ENCODE measurements around the gene MRPL20. TPM values are rescaled to one million over a fixed set of nuclear protein-coding genes. Genes with fewer than 3 reads are reported as not detected.
"Not testable (repeated sequence)": the region's sequence is repeated elsewhere in the genome, so short reads cannot be mapped to it uniquely, and the experiment has no call there.

Gene MRPL20
- total and polyA plus RNA-seq, 5 experiments from 2014 or later, result 162 to 233 (median 203) TPM

DNA sequence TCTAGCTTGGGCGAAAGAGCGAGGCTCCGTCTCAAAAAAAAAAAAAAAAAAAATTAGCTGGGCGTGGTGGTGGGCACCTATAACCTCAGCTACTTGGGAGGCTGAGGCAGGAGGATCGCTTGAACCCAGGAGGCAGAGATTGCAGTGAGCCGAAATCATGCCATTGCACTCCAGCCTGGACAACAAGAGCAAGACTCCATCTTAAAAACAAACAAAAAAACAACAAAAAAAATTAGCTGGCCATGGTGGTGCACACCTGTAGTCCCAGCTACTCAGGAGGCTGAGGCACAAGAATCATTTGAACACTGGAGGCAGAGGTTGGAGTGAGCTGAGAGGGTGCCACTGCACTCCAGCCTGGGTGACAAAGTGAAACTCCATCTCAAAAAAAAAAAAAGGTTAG is 21.9 kb upstream of the MRPL20 start:
- H3K9me3 Mint-ChIP-seq, H3K36me3 Mint-ChIP-seq, H3K4me1 Mint-ChIP-seq, DNase-seq, H3K27ac Mint-ChIP-seq, ATAC-seq: not testable (repeated sequence)
- Mint-ChIP-seq H3K27me3 (peaks cover 3 to 43% (median 6%) of the 10 kb centered on the region in 5 donors), H3K4me3 (peak overlapping the region in 1 of 10 donors; percentile 76)
- POLR2A ChIA-PET, result interaction anchor here (0.6 to 0.7 kb wide), 2 partner anchors 144 to 506 kb away, joined by 4 read pairs; no protein-coding TSS in a partner anchor

DNA sequence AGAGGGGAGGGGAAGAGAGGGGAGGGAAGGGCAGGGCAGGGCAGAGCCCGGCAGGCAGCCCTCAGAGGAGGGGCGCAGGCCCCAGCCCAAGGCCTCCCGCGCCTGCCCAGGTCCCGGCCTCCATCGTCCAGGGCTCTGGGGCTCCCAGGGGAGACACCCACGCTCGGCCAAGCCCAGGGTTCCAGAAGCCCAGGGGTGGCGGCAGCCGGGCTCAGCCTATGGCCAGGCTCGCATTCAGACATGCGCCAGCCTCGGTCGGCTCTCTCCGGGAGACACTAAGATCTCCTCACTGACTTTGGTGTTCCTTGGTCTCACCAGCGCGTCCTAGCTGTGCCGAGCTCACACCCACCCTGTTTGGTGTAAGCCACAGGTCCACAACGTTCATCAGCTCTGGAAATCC is 21.1 kb upstream of the MRPL20 start:
- DNase-seq, result peak in 1 of 10 donors; percentile 57
- Mint-ChIP-seq H3K36me3 (peaks cover 0 to 4% (median 0%) of the 10 kb centered on the region in 3 donors), H3K27ac (peak overlapping the region in 2 of 10 donors; percentile 47 to 82), H3K4me3 (peak overlapping the region; percentile 19 to 76 (median 61)), H3K9me3 (peaks cover 0 to 3% (median 0%) of the 10 kb centered on the region in 9 donors), H3K27me3 (peaks cover 4 to 46% (median 6%) of the 10 kb centered on the region in 5 donors), H3K4me1 (peaks cover 1 to 10% (median 5%) of the 10 kb centered on the region in 4 donors)
- no peak for ATAC-seq
- POLR2A ChIA-PET, result no interaction called here

DNA sequence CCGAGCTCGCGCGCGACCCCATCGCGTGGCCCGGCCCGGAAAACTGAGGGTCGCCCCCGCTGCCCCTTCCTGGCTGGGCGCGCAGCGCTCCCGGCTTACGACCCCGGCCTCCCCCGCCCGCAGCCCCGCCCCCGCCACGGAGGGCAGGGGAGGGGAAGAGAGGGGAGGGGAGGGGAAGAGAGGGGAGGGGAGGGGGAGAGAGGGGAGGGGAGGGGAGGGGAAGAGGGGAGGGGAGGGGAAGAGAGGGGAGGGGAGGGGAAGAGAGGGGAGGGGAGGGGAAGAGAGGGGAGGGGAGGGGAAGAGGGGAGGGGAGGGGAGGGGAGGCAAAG is 20.7 kb upstream of the MRPL20 start:
- Mint-ChIP-seq H3K27me3 (peaks cover 4 to 48% (median 8%) of the 10 kb centered on the region in 5 donors), H3K36me3 (peaks cover 0 to 4% (median 0%) of the 10 kb centered on the region in 3 donors), H3K4me1 (peaks cover 2 to 10% (median 7%) of the 10 kb centered on the region in 4 donors), H3K4me3 (no peak overlapping the region), H3K27ac (no peak overlapping the region), H3K9me3 (peaks cover 0 to 3% (median 0%) of the 10 kb centered on the region in 9 donors)
- ATAC-seq, result no peak
- no peak for DNase-seq
- POLR2A ChIA-PET, result interaction anchor here (0.5 kb wide), 1 partner anchor 240 kb away, joined by 3 read pairs; no protein-coding TSS in a partner anchor

DNA sequence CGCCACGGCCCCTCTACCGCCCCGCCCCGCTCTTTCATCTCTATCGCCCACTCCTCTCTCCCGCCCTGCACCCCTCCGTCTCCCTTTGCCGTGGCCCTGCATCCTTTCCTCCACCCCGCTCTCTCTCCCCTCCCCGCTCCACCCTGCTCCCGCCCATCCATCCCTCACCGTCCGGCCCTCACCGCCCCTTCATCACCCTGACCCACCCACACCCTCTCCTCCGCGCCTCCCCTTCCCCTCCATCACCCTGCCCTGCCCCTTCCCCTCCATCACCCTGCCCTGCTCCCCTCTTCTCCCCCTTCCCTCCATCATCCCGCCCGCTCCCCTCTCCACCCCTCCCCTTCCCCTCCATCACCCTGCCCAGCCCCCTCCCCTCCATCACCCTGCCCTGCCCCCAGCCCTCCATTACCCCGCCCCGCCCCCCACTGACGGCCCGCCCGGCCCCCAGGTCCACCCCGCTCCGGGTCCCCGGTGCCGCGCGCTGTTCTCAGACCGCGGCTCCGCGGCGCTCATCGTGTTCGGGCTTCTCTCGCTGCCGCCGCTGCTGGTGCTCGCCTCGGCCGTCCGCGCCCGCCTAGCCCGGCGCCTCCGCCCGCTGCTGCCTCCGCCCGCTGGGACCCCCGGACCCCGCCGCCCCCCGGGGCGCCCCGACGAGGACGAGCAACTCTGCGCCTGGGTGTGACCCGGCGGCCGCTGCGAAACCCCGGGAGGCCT is 20.2 kb upstream of the MRPL20 start:
- peak in 1 of 10 donors; percentile 68 for DNase-seq
- peaks cover 0 to 4% (median 0%) of the 10 kb centered on the region in 3 donors for H3K36me3 Mint-ChIP-seq
- peaks cover 4 to 49% (median 8%) of the 10 kb centered on the region in 5 donors for H3K27me3 Mint-ChIP-seq
- H3K9me3 Mint-ChIP-seq, result peaks cover 0 to 3% (median 0%) of the 10 kb centered on the region in 9 donors
- H3K4me1 Mint-ChIP-seq, result peaks cover 4 to 12% (median 8%) of the 10 kb centered on the region in 4 donors
- H3K27ac Mint-ChIP-seq, result no peak overlapping the region
- POLR2A ChIA-PET, result interaction anchor here (0.5 to 1.0 kb wide), 2 partner anchors 20 to 239 kb away, joined by 3 to 4 read pairs; no protein-coding TSS in a partner anchor
- H3K4me3 Mint-ChIP-seq, result peak overlapping the region in 2 of 10 donors; percentile 29 to 30
- peak; percentile 29 to 52 for ATAC-seq

DNA sequence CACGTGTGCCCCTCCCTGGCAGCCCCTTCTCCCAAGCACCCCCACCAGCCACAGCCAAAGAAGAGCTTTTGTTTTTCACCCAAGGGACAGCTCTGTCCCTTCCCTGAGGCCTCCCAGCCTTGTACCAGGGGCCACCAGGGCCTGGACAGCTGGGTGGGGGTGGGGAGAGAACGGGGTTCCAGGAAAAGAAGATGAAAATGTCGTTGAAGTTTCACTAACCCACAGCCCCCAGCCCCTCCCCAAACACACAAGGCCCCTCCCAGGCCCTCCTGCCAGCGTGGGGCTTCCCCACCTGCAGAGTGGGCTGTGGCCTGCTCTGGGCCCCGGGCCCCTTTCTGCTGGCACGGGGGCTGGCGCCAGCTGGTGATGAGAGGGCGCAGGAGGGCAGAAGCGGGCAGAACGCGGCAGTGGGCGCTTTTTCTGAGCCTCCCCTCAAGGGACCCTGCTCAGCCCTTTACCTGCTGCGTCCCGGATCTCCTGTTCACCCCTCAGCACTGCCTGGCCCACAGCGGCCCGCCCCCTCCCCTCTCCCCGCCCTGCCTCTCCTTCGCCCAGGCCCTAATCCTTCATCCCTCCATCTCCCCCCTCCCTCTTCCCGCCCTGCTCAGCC is 19.5 kb upstream of the MRPL20 start:
- H3K27me3 Mint-ChIP-seq, result peaks cover 4 to 49% (median 10%) of the 10 kb centered on the region in 5 donors
- peak overlapping the region in 4 of 10 donors; percentile 29 to 54 (median 38) for H3K4me3 Mint-ChIP-seq

DNA sequence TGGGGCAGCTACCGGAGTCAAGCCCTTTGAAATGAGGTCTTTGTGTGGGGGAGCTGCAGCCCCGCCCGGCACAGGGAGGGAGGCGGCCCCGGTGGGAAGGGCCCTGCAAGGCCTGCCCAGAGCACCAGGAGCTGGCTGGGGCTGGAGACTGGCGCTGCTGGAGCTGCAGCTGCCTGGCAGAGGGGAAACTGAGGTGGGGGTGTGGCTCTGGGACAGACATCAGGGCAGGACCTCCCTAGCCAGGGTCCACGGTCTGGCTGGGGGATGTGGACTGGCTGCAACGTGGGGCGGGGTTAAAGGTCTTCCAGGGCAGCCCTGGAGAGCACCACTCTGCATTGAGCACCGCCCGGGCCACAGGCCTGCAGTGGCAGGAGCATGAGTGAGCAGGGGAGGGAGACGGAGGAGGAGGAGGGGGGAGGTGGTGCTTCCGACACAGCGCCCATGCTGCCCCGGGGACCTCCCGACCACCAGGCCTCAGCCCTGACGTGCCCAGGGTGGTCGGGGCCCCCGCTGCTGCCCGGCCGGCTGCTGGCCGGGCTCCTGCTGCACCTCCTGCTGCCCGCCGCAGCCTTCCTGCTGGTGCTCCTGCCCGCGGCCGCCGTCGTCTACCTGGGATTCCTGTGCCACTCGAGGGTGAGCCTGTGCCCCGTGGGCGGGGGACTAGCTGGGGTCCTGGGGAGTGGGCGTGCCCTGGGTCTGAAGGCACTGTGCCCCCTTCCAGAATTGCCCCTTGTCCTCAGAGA is 18.8 kb upstream of the MRPL20 start:
- Mint-ChIP-seq H3K27me3 (peaks cover 4 to 51% (median 10%) of the 10 kb centered on the region in 5 donors), H3K4me3 (peak overlapping the region in 4 of 10 donors; percentile 29 to 54 (median 38)), H3K27ac (no peak overlapping the region), H3K36me3 (peaks cover 0 to 4% (median 0%) of the 10 kb centered on the region in 3 donors), H3K9me3 (peaks cover 0 to 3% (median 0%) of the 10 kb centered on the region in 9 donors), H3K4me1 (peaks cover 4 to 12% (median 8%) of the 10 kb centered on the region in 4 donors)
- ATAC-seq (peak in 1 of 2 donors; percentile 22), DNase-seq (peak in 1 of 10 donors; percentile 35)
- POLR2A ChIA-PET, result interaction anchor here (1.0 kb wide), 1 partner anchor 18 kb away, joined by 4 read pairs; no protein-coding TSS in a partner anchor

More for the DNA sequence above, 19.5 kb upstream of the MRPL20 start:
- H3K27ac Mint-ChIP-seq, result no peak overlapping the region
- POLR2A ChIA-PET, result interaction anchor here (1.0 kb wide), 1 partner anchor 19 kb away, joined by 4 read pairs; no protein-coding TSS in a partner anchor
- ATAC-seq (peak; percentile 55 to 66), DNase-seq (peak in 1 of 10 donors; percentile 63)
- peaks cover 0 to 4% (median 0%) of the 10 kb centered on the region in 3 donors for H3K36me3 Mint-ChIP-seq
- peaks cover 4 to 12% (median 8%) of the 10 kb centered on the region in 4 donors for H3K4me1 Mint-ChIP-seq
- peaks cover 0 to 3% (median 0%) of the 10 kb centered on the region in 9 donors for H3K9me3 Mint-ChIP-seq

DNA sequence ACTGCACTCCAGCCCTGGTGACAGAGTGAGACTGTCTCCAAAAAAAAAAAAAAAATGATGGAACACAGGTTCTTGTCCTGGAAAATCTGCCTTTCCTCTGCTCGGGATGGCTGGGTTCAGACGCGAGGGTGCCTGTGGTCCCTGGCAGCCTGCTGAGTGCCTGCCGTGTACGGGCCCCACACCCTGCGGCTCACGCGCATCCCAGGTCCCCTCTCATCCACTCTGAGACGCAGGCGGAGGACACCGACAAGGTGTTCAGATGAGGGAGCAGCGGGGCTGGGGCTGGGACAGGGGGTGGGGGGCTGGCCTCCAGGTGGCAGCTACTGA is 18.3 kb upstream of the MRPL20 start:
- POLR2A ChIA-PET, result no interaction called here
- H3K4me1 Mint-ChIP-seq, result peaks cover 4 to 15% (median 8%) of the 10 kb centered on the region in 4 donors

DNA sequence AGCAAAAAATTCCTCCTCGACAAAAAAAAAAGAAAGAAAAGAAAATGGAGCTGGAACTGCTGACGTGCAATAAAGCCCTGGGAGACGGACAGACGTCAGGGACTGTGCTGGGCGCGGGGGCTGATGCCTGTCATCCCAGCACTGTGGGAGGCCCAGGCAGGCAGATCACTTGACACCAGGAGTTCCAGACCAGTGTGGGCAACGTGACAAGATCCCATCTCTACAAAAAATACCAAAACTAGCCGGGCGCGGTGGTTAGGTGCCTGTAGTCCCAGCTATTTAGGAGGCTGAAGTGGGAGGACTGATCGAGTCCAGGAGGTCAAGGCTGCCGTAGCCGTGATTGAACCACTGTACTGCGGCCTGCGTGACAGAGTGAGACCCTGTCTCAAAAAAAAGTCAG is 17.6 kb upstream of the MRPL20 start:
- ATAC-seq, result no peak
- peaks cover 0 to 4% (median 0%) of the 10 kb centered on the region in 3 donors for H3K36me3 Mint-ChIP-seq
- POLR2A ChIA-PET, result interaction anchor here (0.7 kb wide), 1 partner anchor 10 kb away, joined by 3 read pairs; no protein-coding TSS in a partner anchor
- peaks cover 0 to 3% (median 0%) of the 10 kb centered on the region in 9 donors for H3K9me3 Mint-ChIP-seq
- peak overlapping the region in 1 of 10 donors; percentile 70 for H3K27ac Mint-ChIP-seq
- peaks cover 2 to 15% (median 8%) of the 10 kb centered on the region in 4 donors for H3K4me1 Mint-ChIP-seq
- peaks cover 4 to 46% (median 10%) of the 10 kb centered on the region in 5 donors for H3K27me3 Mint-ChIP-seq
- H3K4me3 Mint-ChIP-seq, result peak overlapping the region in 1 of 10 donors; percentile 16
- DNase-seq, result peak in 1 of 10 donors; percentile 24

More for the DNA sequence above, 18.3 kb upstream of the MRPL20 start:
- peak in 1 of 10 donors; percentile 50 for DNase-seq
- Mint-ChIP-seq H3K4me3 (no peak overlapping the region), H3K36me3 (peaks cover 0 to 4% (median 0%) of the 10 kb centered on the region in 3 donors), H3K9me3 (peaks cover 0 to 3% (median 0%) of the 10 kb centered on the region in 9 donors), H3K27ac (peak overlapping the region in 1 of 10 donors; percentile 70), H3K27me3 (peaks cover 4 to 51% (median 10%) of the 10 kb centered on the region in 5 donors)
- no peak for ATAC-seq

DNA sequence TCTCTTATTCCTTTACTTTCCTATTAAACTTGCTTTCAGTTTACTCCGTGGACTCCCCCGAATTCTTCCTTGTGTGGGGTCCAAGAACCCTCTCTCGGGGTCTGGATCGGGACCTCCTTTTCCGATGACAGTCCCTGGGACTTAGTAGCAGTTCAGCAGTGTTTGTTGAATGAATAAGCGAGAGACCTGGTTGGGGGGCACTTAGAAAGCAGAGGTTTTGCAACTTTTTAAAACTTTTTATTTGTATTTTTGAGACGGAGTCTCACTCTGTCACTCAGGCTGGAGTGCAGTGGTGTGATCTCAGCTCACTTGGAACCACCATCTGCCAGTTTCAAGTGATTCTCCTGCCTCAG is 16.1 kb upstream of the MRPL20 start:
- POLR2A ChIA-PET, result interaction anchor here (1.4 kb wide), 1 partner anchor 11 kb away, joined by 3 read pairs; no protein-coding TSS in a partner anchor
- H3K27me3 Mint-ChIP-seq, result peaks cover under 1 to 33% (median 6%) of the 10 kb centered on the region in 5 donors
- peak overlapping the region in 1 of 10 donors; percentile 42 for H3K4me3 Mint-ChIP-seq
- H3K36me3 Mint-ChIP-seq, result peaks cover 0 to under 1% (median 0%) of the 10 kb centered on the region in 3 donors
- DNase-seq, result no peak
- no peaks in the 10 kb centered on the region for H3K9me3 Mint-ChIP-seq
- H3K4me1 Mint-ChIP-seq, result peaks cover 2 to 13% (median 6%) of the 10 kb centered on the region in 4 donors
- peak overlapping the region in 1 of 10 donors; percentile 18 for H3K27ac Mint-ChIP-seq
- ATAC-seq, result no peak

DNA sequence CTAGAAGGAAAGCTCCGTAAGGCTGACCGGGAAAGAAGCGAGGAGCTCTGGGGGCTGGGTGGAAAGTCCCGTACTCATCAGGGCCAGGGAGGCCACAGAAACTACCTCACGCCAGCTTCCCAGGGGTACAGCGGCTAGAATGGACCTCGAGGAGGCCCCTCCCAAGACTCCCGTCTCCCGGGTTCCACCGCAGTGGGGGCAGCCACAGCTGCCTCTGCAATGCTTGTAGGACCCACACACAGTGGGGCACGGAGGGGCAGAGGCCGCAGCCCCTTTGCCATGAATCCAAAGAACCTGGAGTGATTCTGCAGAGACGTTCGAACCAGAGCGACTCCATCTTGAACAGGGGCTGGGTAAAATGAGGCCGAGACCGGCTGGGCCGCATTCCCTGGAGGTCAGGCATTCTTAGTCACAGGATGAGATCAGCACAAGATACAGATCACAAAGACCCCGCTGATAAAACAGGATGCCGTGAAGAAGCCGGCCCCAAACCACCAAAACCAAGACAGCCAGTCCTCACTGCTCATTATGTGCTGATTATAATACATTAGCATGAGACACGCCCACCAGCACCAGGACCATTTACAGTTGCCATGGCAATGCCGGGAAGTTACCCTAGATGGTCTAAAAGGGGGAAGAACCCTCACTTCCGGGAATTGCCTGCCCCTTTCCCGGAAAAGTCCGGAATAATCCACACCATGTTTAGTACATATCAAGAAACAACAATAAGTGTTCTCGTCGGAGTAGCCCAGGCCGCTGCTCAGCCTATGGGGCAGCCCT is 15.6 kb upstream of the MRPL20 start:
- POLR2A ChIA-PET, result interaction anchor here (1.4 kb wide), 1 partner anchor 11 kb away, joined by 3 read pairs; no protein-coding TSS in a partner anchor
- peak overlapping the region in 1 of 10 donors; percentile 42 for H3K4me3 Mint-ChIP-seq

DNA sequence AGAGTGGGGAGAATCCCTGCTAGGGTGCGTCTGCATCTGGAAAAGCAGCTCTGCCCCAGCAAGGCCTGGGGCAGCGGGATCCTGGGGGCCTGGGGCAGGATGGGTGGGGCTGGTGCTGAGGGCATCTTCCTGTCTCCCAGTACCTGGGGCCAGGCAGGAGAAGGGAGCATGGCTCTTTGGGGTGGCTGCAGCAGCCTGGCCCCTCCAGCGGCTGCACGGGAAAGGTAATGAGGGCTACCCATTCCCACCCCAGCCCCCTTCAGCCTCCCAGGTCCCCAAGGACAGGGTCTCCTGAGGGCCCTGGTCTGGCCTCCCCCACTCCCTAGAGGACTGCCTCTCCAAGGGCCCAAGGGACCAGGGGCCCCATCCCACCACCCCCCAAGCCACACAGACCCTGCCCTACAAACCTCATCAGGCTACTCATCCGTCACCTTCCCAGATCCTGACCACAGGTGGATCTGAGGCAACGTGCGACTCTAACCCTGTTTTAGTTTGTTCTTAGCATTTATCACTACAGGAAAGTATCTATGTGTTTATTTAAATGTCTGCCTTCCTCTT is 14.9 kb upstream of the MRPL20 start:
- H3K36me3 Mint-ChIP-seq, result no peaks in the 10 kb centered on the region
- H3K4me1 Mint-ChIP-seq, result peaks cover 2 to 13% (median 7%) of the 10 kb centered on the region in 4 donors
- H3K9me3 Mint-ChIP-seq, result no peaks in the 10 kb centered on the region
- H3K27me3 Mint-ChIP-seq, result peaks cover 0 to 32% (median 6%) of the 10 kb centered on the region in 5 donors
- POLR2A ChIA-PET, result no interaction called here
- H3K4me3 Mint-ChIP-seq, result no peak overlapping the region
- H3K27ac Mint-ChIP-seq, result no peak overlapping the region
- DNase-seq, result peak in 1 of 10 donors; percentile 30
- no peak for ATAC-seq

More for the DNA sequence above, 15.6 kb upstream of the MRPL20 start:
- ATAC-seq (no peak), DNase-seq (peak in 1 of 10 donors; percentile 37)
- Mint-ChIP-seq H3K27ac (peak overlapping the region in 1 of 10 donors; percentile 14), H3K4me1 (peaks cover 2 to 13% (median 7%) of the 10 kb centered on the region in 4 donors), H3K27me3 (peaks cover 0 to 32% (median 6%) of the 10 kb centered on the region in 5 donors), H3K36me3 (no peaks in the 10 kb centered on the region), H3K9me3 (no peaks in the 10 kb centered on the region)
